GM12878 (cell line): ENCODE measurements around the gene RAP2C. TPM values are rescaled to one million over a fixed set of nuclear protein-coding genes. Genes with fewer than 3 reads are reported as not detected.
"Not testable (repeated sequence)": the region's sequence is repeated elsewhere in the genome, so short reads cannot be mapped to it uniquely, and the experiment has no call there.

Experiments used
- ATAC-seq: fragments of 200-7000 bp; cut with Tn5 transposase; 3 replicates; pipeline ENCODE4 v1.9.1; 2020; ENCODE audit warnings: mild to moderate bottlenecking, moderate library complexity
- BruUV-seq: library from RNA; stranded (reverse); fragments of 400-500 nt; replicated peaks from 2 replicates; lab custom pipeline; 2021; lab: Mats Ljungman, UMichigan
- CTCF ChIA-PET: fragments of 300-600 bp; sonication (Branson Sonifier 250); formaldehyde crosslinking; extraction: SDS; loops from one replicate; lab custom pipeline; 2021; ENCODE audit warnings: inconsistent platforms; lab: Yijun Ruan, JAX
- POLR2A ChIA-PET: fragments of 350-600 bp; formaldehyde crosslinking; extraction: SDS; loops from one replicate; lab custom pipeline; 2021; ENCODE audit warnings: inconsistent platforms; lab: Charles Lee
- RAD21 ChIA-PET: fragments of 300-600 bp; sonication (Branson Sonifier 250); formaldehyde crosslinking; loops from one replicate; lab custom pipeline; 2023; ENCODE audit warnings: antibody characterized with exemption; ENCODE audit not compliant: unreplicated experiment; lab: Charles Lee
- SMC1A ChIA-PET: fragments of 300-600 bp; sonication (Branson Sonifier 250); formaldehyde crosslinking; loops from one replicate; lab custom pipeline; 2023; ENCODE audit not compliant: unreplicated experiment, uncharacterized antibody; lab: Charles Lee
- DNase-seq: peaks from one replicate; pipeline ENCODE4 v3.0.0-alpha.2; 2011; ENCODE audit warnings: low read depth, low spot score
- FAIRE-seq: peaks from 3 replicates; lab custom pipeline; 2011; peaks lifted over from hg19 to GRCh38; lab: Jason Lieb, UNC
- H2AFZ ChIP-seq: 2 replicates; pipeline ENCODE4 v1.6.0; 2011; ENCODE audit warnings: low read depth, low read length, control low read depth; ENCODE audit not compliant: control insufficient read depth
- H3K27ac ChIP-seq: 2 replicates; pipeline ENCODE4 v1.5.1; 2011; ENCODE audit warnings: control low read depth; ENCODE audit not compliant: control insufficient read depth, insufficient read depth
- H3K27me3 ChIP-seq, 2 experiments: replicated peaks in 1 of 2; 2 replicates each; pipeline versions ENCODE4 v1.6.0 to v1.6.1; 2011; ENCODE audit warnings: low read length in 1 of 2; ENCODE audit not compliant: control insufficient read depth in 2 of 2, insufficient read depth in 2 of 2
- H3K36me3 ChIP-seq, 2 experiments: 2 replicates each; pipeline ENCODE4 v1.5.1; 2011; ENCODE audit warnings: low read length in 1 of 2; ENCODE audit not compliant: control insufficient read depth in 2 of 2, insufficient read depth in 2 of 2
- H3K4me1 ChIP-seq: 2 replicates; pipeline ENCODE4 v1.6.1; 2011; ENCODE audit warnings: mild to moderate bottlenecking, low read length, moderate library complexity, mixed read lengths; ENCODE audit not compliant: control insufficient read depth, insufficient read depth
- H3K4me2 ChIP-seq: 2 replicates; pipeline ENCODE4 v1.6.0; 2011; ENCODE audit warnings: control low read depth; ENCODE audit not compliant: control insufficient read depth, insufficient read depth
- H3K4me3 ChIP-seq: fragments of 200-600 bp; sonication (generic); 2 replicates; pipeline ENCODE4 v1.5.1; 2016
- H3K79me2 ChIP-seq: 2 replicates; pipeline ENCODE4 v1.6.0; 2011; ENCODE audit warnings: low read length; ENCODE audit not compliant: control insufficient read depth, insufficient read depth
- H3K9ac ChIP-seq: 2 replicates; pipeline ENCODE4 v1.8.0; 2011; ENCODE audit warnings: low read length, control low read depth, mixed read lengths; ENCODE audit not compliant: control insufficient read depth, insufficient read depth
- H3K9me3 ChIP-seq: replicated peaks from 3 replicates; pipeline ENCODE4 v1.5.1; 2011; ENCODE audit warnings: mild to moderate bottlenecking, low read length; ENCODE audit not compliant: control insufficient read depth, insufficient read depth
- H4K20me1 ChIP-seq: 2 replicates; pipeline ENCODE4 v1.6.0; 2011; ENCODE audit not compliant: control insufficient read depth, insufficient read depth
- CEBPZ ChIP-seq: fragments of 150-350 bp; IDR thresholded peaks from 2 replicates; pipeline ENCODE4 v1.6.1; 2016; ENCODE audit warnings: low read depth, low read length
- E2F4 ChIP-seq: IDR thresholded peaks from 2 replicates; pipeline ENCODE4 v1.6.1; 2012; ENCODE audit warnings: low read depth, low read length, improper control_type of control experiment
- E4F1 ChIP-seq: fragments of 450-650 bp; IDR thresholded peaks from 2 replicates; pipeline ENCODE4 v1.6.1; 2018; ENCODE audit warnings: borderline replicate concordance, mild to moderate bottlenecking; ENCODE audit not compliant: partially characterized antibody
- GATAD2B ChIP-seq: fragments of 450-650 bp; conservative IDR thresholded peaks from 2 replicates; pipeline ENCODE4 v1.6.1; 2017; ENCODE audit warnings: low read depth, mild to moderate bottlenecking, moderate library complexity
- MXI1 ChIP-seq: fragments of 150-350 bp; IDR thresholded peaks from 2 replicates; pipeline ENCODE4 v1.6.1; 2011; ENCODE audit warnings: low read depth, mild to moderate bottlenecking, inconsistent platforms, low read length, improper control_type of control experiment
- PAX8 ChIP-seq: fragments of 450-650 bp; IDR thresholded peaks from 2 replicates; pipeline ENCODE4 v1.6.1; 2017; ENCODE audit warnings: mild to moderate bottlenecking, moderate library complexity
- RCOR1 ChIP-seq: conservative IDR thresholded peaks from 2 replicates; pipeline ENCODE4 v1.6.1; 2012; ENCODE audit warnings: low read depth, low read length, improper control_type of control experiment
- RUNX3 ChIP-seq: IDR thresholded peaks from 2 replicates; pipeline ENCODE4 v1.6.1; 2012; ENCODE audit warnings: low read length, inconsistent platforms
- SMARCA5 ChIP-seq: fragments of 450-650 bp; IDR thresholded peaks from 2 replicates; pipeline ENCODE4 v1.6.1; 2017; ENCODE audit warnings: mild to moderate bottlenecking
- TCF12 ChIP-seq: IDR thresholded peaks from 2 replicates; pipeline ENCODE4 v1.6.1; 2011; ENCODE audit warnings: low read depth, mild to moderate bottlenecking, low read length
- ZNF207 ChIP-seq: fragments of 450-650 bp; IDR thresholded peaks from 2 replicates; pipeline ENCODE4 v1.6.1; 2014; ENCODE audit warnings: antibody characterized with exemption, mild to moderate bottlenecking, borderline replicate concordance
- ZNF24 ChIP-seq: fragments of 450-650 bp; IDR thresholded peaks from 2 replicates; pipeline ENCODE4 v1.6.1; 2017; ENCODE audit warnings: antibody characterized with exemption, mild to moderate bottlenecking
- WGBS: methylation state at CpG from one replicate; pipeline ENCODE4 v1.1.6; 2016; ENCODE audit warnings: low lambda C conversion rate; ENCODE audit not compliant: insufficient replicate concordance, insufficient coverage; ENCODE audit errors: missing lambda C conversion rate; 5-methylcytosine and 5-hydroxymethylcytosine counted together
- in situ Hi-C: fragments of 300-500 bp; cut with MboI; formaldehyde crosslinking; loops from 9 replicates; pipeline ENCODE4 v1.14.3; 2018; ENCODE audit warnings: mixed read lengths
- intact Hi-C: fragments of 100-400 bp; cut with micrococcal nuclease; formaldehyde crosslinking; loops from one replicate; pipeline ENCODE4 v1.14.2; 2022; ENCODE audit not compliant: unreplicated experiment
- polyA plus RNA-seq, 11 experiments: library from polyadenylated mRNA; depleted of rRNA in 4 of 11; unstranded in 6 of 11; stranded (reverse) in 5 of 11; fragments of >200 nt; fragmentation: Nextera tagmentation in 4 of 11; fragmentation: Illumina TruSeq in 1 of 11; extraction: Ambion mirVana in 4 of 11; extraction: Trizol in 1 of 11; gene quantifications; 1 replicate in 1 of 11; 2 replicates in 10 of 11; pipeline versions ENCODE4 v1.2.1 to v1.2.3, GENCODE V29; 2011 to 2016; ENCODE audit warnings: inconsistent platforms in 2 of 11, missing spikeins in 2 of 11, low read depth in 1 of 11
- total RNA-seq, 4 experiments: library from RNA; depleted of rRNA in 3 of 4; stranded (reverse); fragments of >200 nt in 3 of 4; fragmentation: Illumina TruSeq in 1 of 4; extraction: Trizol in 1 of 4; gene quantifications; 2 replicates each; pipeline versions ENCODE4 v1.2.1 to v1.2.3, GENCODE V29; 2013 to 2021

The RAP2C gene
- total and polyA plus RNA-seq, 10 of the 15 experiments (the other 5 are each of a cell fraction or from before 2014, with no cell fraction given): 17.1 to 32.1 (median 25.4) TPM

- H3K9me3 ChIP-seq, H3K79me2 ChIP-seq, FAIRE-seq, H4K20me1 ChIP-seq, H3K9ac ChIP-seq, H3K4me1 ChIP-seq, ATAC-seq, BruUV-seq, intact Hi-C loops, RAD21 ChIA-PET, CTCF ChIA-PET, in situ Hi-C loops, SMC1A ChIA-PET, H3K27ac ChIP-seq, H3K27me3 ChIP-seq, H3K36me3 ChIP-seq, POLR2A ChIA-PET, DNase-seq, H3K4me2 ChIP-seq, H2AFZ ChIP-seq, H3K4me3 ChIP-seq: not testable (repeated sequence)
- WGBS: 67% methylated on average over 3 of the region's 3 CpGs
Observed at GRCh38 chrX:132163094-132163493, 56.2 kb downstream of the RAP2C start.

GRCh38 chrX:132153166-132153565 lies 66.1 kb downstream of the RAP2C start:
- FAIRE-seq (no peak), DNase-seq (no peak), ATAC-seq (no peak)
- no peaks in the 10 kb centered on the region for H3K79me2 ChIP-seq
- H3K9ac ChIP-seq: no peak overlapping the region
- in situ Hi-C loops (no loop called here), intact Hi-C loops (no loop called here)
- ChIA-PET CTCF (no interaction called here), RAD21 (no interaction called here), POLR2A (no interaction called here), SMC1A (interaction anchor here (1.0 kb wide), 1 partner anchor 66 kb away, joined by 3 read pairs; the partner anchor contains the start of gene RAP2C)
- H3K4me1 ChIP-seq: no peaks in the 10 kb centered on the region
- H3K9me3 ChIP-seq: no peaks in the 10 kb centered on the region
- BruUV-seq: no TSS peak
- H3K27ac ChIP-seq: no peak overlapping the region
- no peak overlapping the region for H2AFZ ChIP-seq
- H3K36me3 ChIP-seq: no peaks in the 10 kb centered on the region
- peaks cover 0 to 2% of the 10 kb centered on the region in 2 experiments; a peak in 1 of 4 replicates for H3K27me3 ChIP-seq
- 1% methylated on average over 4 of the region's 4 CpGs for WGBS
- H3K4me2 ChIP-seq: no peak overlapping the region
- no peak overlapping the region for H3K4me3 ChIP-seq
- no peaks in the 10 kb centered on the region for H4K20me1 ChIP-seq
- TF ChIP-seq E4F1: no peak
- TF ChIP-seq RCOR1: no peak
- TF ChIP-seq ZNF24: no peak
- TF ChIP-seq RUNX3: no peak
- no peak for TF ChIP-seq MXI1
- TF ChIP-seq SMARCA5: no peak
- TF ChIP-seq GATAD2B: no peak
- no peak for TF ChIP-seq ZNF207
- TF ChIP-seq TCF12: no peak
- TF ChIP-seq E2F4: no peak
- no peak for TF ChIP-seq PAX8
- no peak for TF ChIP-seq CEBPZ
